ENCODE measurements around the gene RNF227. TPM values are rescaled to one million over a fixed set of nuclear protein-coding genes. Genes with fewer than 3 reads are reported as not detected.
A peak's percentile ranks its signal among the peaks of the same experiment; 100 is the strongest.
"Not testable (repeated sequence)": the region's sequence is repeated elsewhere in the genome, so short reads cannot be mapped to it uniquely, and the experiment has no call there.

The RNF227 gene
- total RNA-seq (2014; rRNA removed; shearing (Covaris generic); ENCODE audit: low replicate concordance) = 0.15 and 1.6 TPM in 2 replicates

- no peaks in the 10 kb centered on the region for H3K27me3 ChIP-seq
- peak within 1 kb of the TSS; percentile 54 for H3K4me3 ChIP-seq
- H3K36me3 ChIP-seq = peaks cover 11% of the 10 kb centered on the region
- peak; percentile 89 for DNase-seq
- no peaks in the 10 kb centered on the region for H3K9me3 ChIP-seq
Measured at GRCh38 chr17:7915611-7916384, at the start of gene RNF227. Gene RNF227 (minus strand): TSS chr17:7916289. CDS start chr17:7916195, 94 bp downstream.

GRCh38 chr17:7961421-7961820, 45.3 kb upstream of the RNF227 start:
- DNase-seq = no peak
- Histone ChIP-seq H3K27me3 (peaks cover 4% of the 10 kb centered on the region; the same call in 1 of the 2 replicates), H3K36me3 (no peaks in the 10 kb centered on the region), H3K4me3 (no peak overlapping the region), H3K9me3 (no peaks in the 10 kb centered on the region)

GRCh38 chr17:7959503-7960253, 43.6 kb upstream of the RNF227 start:
- H3K4me3 ChIP-seq = no peak overlapping the region
- peaks cover 2% of the 10 kb centered on the region; the same call in 1 of the 2 replicates for H3K27me3 ChIP-seq
- H3K36me3 ChIP-seq = no peaks in the 10 kb centered on the region
- H3K9me3 ChIP-seq = no peaks in the 10 kb centered on the region
- DNase-seq = no peak

GRCh38 chr17:7956228-7956965, 40.3 kb upstream of the RNF227 start:
- DNase-seq = no peak
- H3K36me3 ChIP-seq = no peaks in the 10 kb centered on the region
- H3K9me3 ChIP-seq = no peaks in the 10 kb centered on the region

GRCh38 chr17:7955414-7956227, 39.5 kb upstream of the RNF227 start:
- no peaks in the 10 kb centered on the region for H3K9me3 ChIP-seq
- no peak overlapping the region for H3K4me3 ChIP-seq
- DNase-seq = no peak
- H3K36me3 ChIP-seq = no peaks in the 10 kb centered on the region
- H3K27me3 ChIP-seq = 0 out of 2 replicates have a peak, but pooled peaks cover 2% of the 10 kb centered on the region

More at GRCh38 chr17:7956228-7956965, 40.3 kb upstream of the RNF227 start:
- peaks cover 2% of the 10 kb centered on the region; the same call in 1 of the 2 replicates for H3K27me3 ChIP-seq
- H3K4me3 ChIP-seq = no peak overlapping the region

- peaks cover 11% of the 10 kb centered on the region for H3K36me3 ChIP-seq
- H3K27me3 ChIP-seq, DNase-seq, H3K9me3 ChIP-seq, H3K4me3 ChIP-seq: not testable (repeated sequence)
Measured at GRCh38 chr17:7953266-7953665, 37.2 kb upstream of the RNF227 start.

GRCh38 chr17:7951143-7951792, 35.2 kb upstream of the RNF227 start:
- DNase-seq = no peak
- Histone ChIP-seq H3K4me3 (no peak overlapping the region), H3K36me3 (peaks cover 28% of the 10 kb centered on the region), H3K27me3 (no peaks in the 10 kb centered on the region), H3K9me3 (no peaks in the 10 kb centered on the region)

- no peak for DNase-seq
- Histone ChIP-seq H3K4me3 (no peak overlapping the region), H3K27me3 (no peaks in the 10 kb centered on the region), H3K9me3 (no peaks in the 10 kb centered on the region), H3K36me3 (peaks cover 35% of the 10 kb centered on the region)
Measured at GRCh38 chr17:7950578-7950977, 34.5 kb upstream of the RNF227 start.

GRCh38 chr17:7947651-7948050, 31.6 kb upstream of the RNF227 start:
- no peaks in the 10 kb centered on the region for H3K27me3 ChIP-seq
- DNase-seq = no peak
- H3K36me3 ChIP-seq = peaks cover 57% of the 10 kb centered on the region
- no peaks in the 10 kb centered on the region for H3K9me3 ChIP-seq
- no peak overlapping the region for H3K4me3 ChIP-seq

GRCh38 chr17:7946441-7946840, 30.4 kb upstream of the RNF227 start:
- no peaks in the 10 kb centered on the region for H3K9me3 ChIP-seq
- H3K4me3 ChIP-seq = no peak overlapping the region
- H3K27me3 ChIP-seq = no peaks in the 10 kb centered on the region
- no peak for DNase-seq
- peaks cover 60% of the 10 kb centered on the region for H3K36me3 ChIP-seq

GRCh38 chr17:7945651-7946050, 29.6 kb upstream of the RNF227 start:
- Histone ChIP-seq H3K27me3 (no peaks in the 10 kb centered on the region), H3K4me3 (no peak overlapping the region), H3K36me3 (peaks cover 66% of the 10 kb centered on the region), H3K9me3 (no peaks in the 10 kb centered on the region)
- no peak for DNase-seq

GRCh38 chr17:7944326-7944725, 28.2 kb upstream of the RNF227 start:
- no peak overlapping the region for H3K4me3 ChIP-seq
- H3K27me3 ChIP-seq = no peaks in the 10 kb centered on the region
- H3K36me3 ChIP-seq = peaks cover 76% of the 10 kb centered on the region
- no peaks in the 10 kb centered on the region for H3K9me3 ChIP-seq
- DNase-seq = no peak

GRCh38 chr17:7943291-7943690, 27.2 kb upstream of the RNF227 start:
- Histone ChIP-seq H3K4me3 (no peak overlapping the region), H3K36me3 (peaks cover 78% of the 10 kb centered on the region), H3K27me3 (no peaks in the 10 kb centered on the region), H3K9me3 (no peaks in the 10 kb centered on the region)
- DNase-seq = no peak

GRCh38 chr17:7940743-7941142, 24.7 kb upstream of the RNF227 start:
- Histone ChIP-seq H3K27me3 (no peaks in the 10 kb centered on the region), H3K9me3 (no peaks in the 10 kb centered on the region), H3K4me3 (no peak overlapping the region), H3K36me3 (peaks cover 70% of the 10 kb centered on the region)
- DNase-seq = no peak

- Histone ChIP-seq H3K36me3 (peaks cover 68% of the 10 kb centered on the region), H3K4me3 (no peak overlapping the region), H3K27me3 (no peaks in the 10 kb centered on the region), H3K9me3 (no peaks in the 10 kb centered on the region)
- DNase-seq = no peak
Measured at GRCh38 chr17:7940034-7940433, 23.9 kb upstream of the RNF227 start.

GRCh38 chr17:7935859-7936258, 19.8 kb upstream of the RNF227 start:
- no peak for DNase-seq
- H3K4me3 ChIP-seq = no peak overlapping the region
- H3K9me3 ChIP-seq = no peaks in the 10 kb centered on the region
- H3K27me3 ChIP-seq = no peaks in the 10 kb centered on the region
- H3K36me3 ChIP-seq = peaks cover 59% of the 10 kb centered on the region
